Measurements from ENCODE around the gene SHISAL1.

SHISAL1 gene

DNA sequence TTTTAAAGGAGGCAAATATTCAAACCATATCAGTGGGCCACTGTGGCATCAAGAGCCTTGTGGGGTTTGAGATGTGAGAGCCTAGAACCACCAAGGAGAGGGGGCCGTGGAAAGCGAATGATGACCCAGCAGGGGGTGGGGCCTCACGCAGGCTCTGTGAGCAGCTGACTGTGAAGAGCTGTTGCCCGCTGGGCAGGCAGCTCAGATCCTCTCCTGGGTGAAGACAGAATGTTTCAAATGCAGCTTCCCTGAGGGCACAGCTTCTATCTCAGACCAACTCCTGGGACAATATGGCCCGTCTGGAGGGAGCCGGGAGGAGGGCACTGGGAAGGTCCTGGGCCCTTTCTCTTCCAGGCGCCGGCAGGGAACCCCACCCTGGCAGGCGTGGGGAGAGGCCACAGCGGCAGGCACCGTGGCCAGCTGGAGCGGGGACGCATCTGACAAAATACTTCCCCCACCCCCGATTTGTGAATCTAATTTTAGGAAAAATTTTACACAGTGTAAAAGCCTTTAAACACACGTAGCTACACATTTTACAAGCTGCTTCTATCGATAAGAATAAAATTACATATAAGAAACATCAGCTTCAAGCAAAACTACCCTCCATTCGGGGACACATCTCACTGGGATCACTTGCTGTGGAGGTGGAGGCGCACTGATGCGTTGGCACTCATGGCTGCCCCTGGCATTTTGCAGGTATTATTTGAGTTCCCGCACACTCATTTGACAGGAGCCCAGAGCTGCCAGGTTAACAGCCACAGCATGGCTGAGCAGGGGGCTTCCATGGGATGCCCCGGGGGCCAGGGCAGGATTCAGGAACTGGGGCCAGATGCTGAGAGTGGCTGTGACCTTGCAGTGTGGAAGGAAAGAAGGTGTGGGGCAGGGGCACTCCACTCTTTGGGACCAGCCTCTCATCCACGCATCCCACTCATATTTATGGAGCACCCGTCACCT lies 91.7 kb downstream of the SHISAL1 start:
- no peak overlapping the region for H3K4me3 ChIP-seq (replicated peaks; ENCODE audit: low read depth, low read length)
- no peak for DNase-seq (ENCODE audit: low read depth)
- TF ChIP-seq, protein P1, sequence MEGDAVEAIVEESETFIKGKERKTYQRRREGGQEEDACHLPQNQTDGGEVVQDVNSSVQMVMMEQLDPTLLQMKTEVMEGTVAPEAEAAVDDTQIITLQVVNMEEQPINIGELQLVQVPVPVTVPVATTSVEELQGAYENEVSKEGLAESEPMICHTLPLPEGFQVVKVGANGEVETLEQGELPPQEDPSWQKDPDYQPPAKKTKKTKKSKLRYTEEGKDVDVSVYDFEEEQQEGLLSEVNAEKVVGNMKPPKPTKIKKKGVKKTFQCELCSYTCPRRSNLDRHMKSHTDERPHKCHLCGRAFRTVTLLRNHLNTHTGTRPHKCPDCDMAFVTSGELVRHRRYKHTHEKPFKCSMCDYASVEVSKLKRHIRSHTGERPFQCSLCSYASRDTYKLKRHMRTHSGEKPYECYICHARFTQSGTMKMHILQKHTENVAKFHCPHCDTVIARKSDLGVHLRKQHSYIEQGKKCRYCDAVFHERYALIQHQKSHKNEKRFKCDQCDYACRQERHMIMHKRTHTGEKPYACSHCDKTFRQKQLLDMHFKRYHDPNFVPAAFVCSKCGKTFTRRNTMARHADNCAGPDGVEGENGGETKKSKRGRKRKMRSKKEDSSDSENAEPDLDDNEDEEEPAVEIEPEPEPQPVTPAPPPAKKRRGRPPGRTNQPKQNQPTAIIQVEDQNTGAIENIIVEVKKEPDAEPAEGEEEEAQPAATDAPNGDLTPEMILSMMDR (IDR thresholded peaks at IDR 0.05; ENCODE audit: low read length, missing control alignments), result no peak

DNA sequence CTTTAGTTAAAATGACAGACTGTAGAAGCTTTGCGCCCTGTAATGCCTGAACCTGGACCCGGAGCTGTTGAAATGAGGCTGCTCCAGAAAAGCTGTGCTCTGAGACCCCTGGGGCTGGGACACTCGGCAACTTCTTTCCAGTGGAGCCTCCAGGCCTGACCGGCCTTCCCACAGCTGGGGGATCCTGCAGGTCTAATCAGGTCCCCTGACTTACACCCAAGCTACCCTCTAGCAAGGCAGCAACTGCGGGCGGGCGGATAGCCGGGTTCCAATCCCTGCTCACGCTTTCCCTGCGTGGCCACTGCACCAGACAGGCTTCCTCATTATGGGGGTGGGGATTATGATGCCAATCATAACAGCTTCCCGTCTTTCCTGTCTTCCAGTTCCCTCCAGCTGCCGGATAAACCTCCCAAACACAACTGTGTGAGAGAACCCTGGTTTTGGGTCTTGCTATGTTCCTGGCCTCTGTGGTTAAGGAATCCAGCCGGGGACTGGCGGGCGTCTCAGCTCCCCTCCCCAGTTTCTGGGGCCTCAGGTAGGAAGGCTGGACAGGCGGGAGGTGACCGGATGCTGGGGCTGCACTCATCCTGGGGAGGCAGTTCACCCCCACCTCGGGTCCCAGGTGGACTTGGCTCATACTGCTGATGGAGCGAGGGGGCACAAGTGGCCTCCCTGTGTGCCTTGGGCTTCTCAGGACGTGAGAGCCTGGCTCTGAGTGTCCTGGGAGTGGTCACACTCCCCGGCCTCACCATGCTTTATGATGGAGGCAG lies 93.5 kb downstream of the SHISAL1 start:
- TF ChIP-seq, protein P1 (IDR thresholded peaks at IDR 0.05; ENCODE audit: low read length, missing control alignments), result no peak
- H3K4me3 ChIP-seq (replicated peaks; ENCODE audit: low read depth, low read length), result no peak overlapping the region
- DNase-seq (ENCODE audit: low read depth), result no peak

- H3K4me3 ChIP-seq (replicated peaks; ENCODE audit: low read depth, low read length), result no peak overlapping the region
- no peak for DNase-seq (ENCODE audit: low read depth)
- TF ChIP-seq, protein P1 (IDR thresholded peaks at IDR 0.05; ENCODE audit: low read length, missing control alignments), result no peak
Measured at GRCh38 chr22:44218071-44218470, 94.7 kb downstream of the SHISAL1 start.

DNA sequence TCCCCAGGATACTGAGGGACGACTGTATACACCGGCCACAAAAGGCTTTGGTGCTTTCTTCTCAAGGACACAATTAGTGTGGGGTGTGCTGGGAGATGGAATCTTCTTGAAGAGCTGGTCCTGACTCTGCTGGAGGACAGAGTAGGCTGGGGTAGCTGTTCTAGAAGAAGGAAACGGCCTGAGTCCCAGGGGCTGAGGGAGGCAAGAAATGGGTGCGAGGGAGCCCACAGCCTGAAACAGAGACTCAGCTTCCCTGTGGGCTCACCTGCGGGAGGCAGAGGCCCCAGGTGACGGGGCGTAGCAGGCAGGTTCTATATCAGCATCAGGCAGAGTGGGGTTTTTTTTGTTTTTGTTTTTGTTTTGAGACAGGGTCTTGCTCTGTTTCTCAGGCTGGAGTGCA lies 95.4 kb downstream of the SHISAL1 start:
- no peak for DNase-seq (ENCODE audit: low read depth)
- no peak overlapping the region for H3K4me3 ChIP-seq (replicated peaks; ENCODE audit: low read depth, low read length)
- TF ChIP-seq, protein P1 (IDR thresholded peaks at IDR 0.05; ENCODE audit: low read length, missing control alignments), result no peak

- TF ChIP-seq, protein P1 (IDR thresholded peaks at IDR 0.05; ENCODE audit: low read length, missing control alignments), result no peak
- no peak overlapping the region for H3K4me3 ChIP-seq (replicated peaks; ENCODE audit: low read depth, low read length)
- DNase-seq (ENCODE audit: low read depth), result no peak
Measured at GRCh38 chr22:44215287-44215686, 97.5 kb downstream of the SHISAL1 start.

DNA sequence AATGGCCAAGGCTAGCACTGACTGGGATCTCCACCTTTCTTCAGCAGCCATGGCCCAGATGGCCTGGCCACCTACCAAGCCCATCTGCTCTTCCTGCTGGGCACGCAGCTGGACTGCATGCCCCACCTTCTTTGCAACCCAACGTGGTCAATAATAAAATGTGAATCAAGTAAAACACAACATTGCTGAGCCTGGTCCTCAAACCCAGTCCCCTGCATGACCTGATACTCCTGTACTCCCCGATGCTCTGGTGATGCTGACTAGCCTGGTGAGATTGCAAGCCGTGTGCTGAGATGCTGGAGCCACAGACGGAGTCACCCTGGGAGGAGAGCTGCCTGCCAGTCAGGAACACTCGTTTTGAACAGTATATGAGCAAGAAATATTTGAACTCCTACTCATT lies 98.0 kb downstream of the SHISAL1 start:
- H3K4me3 ChIP-seq (replicated peaks; ENCODE audit: low read depth, low read length), result no peak overlapping the region
- DNase-seq (ENCODE audit: low read depth), result no peak
- TF ChIP-seq, protein P1 (IDR thresholded peaks at IDR 0.05; ENCODE audit: low read length, missing control alignments), result no peak

Measured in fibroblast of pulmonary artery (primary cell).